Mucosa of descending colon (tissue), 3 donors: Measurements from ENCODE around the gene PQBP1. TPM values are rescaled to one million over a fixed set of nuclear protein-coding genes. Genes with fewer than 3 reads are reported as not detected.

Source experiments
- ATAC-seq: fragments of 200-7000 bp; cut with Tn5 transposase; one replicate; pipeline ENCODE4 v1.9.1; 2020; ENCODE audit warnings: mild to moderate bottlenecking, moderate library complexity
- DNase-seq, 3 donors: peaks; one replicate each; pipeline ENCODE4 v3.0.0-alpha.2; 2020
- H3K36me3 ChIP-seq: fragments of 200-600 bp; one replicate; pipeline ENCODE4 v1.8.0; 2021; ENCODE audit warnings: low read depth, mild to moderate bottlenecking
- H3K4me1 ChIP-seq: fragments of 200-600 bp; one replicate; pipeline ENCODE4 v1.8.0; 2021; ENCODE audit warnings: low read depth, mild to moderate bottlenecking
- H3K4me3 ChIP-seq: fragments of 200-600 bp; one replicate; pipeline ENCODE4 v1.8.0; 2021; ENCODE audit warnings: mild to moderate bottlenecking
- H3K9me3 ChIP-seq: fragments of 200-600 bp; one replicate; pipeline ENCODE4 v1.8.0; 2021; ENCODE audit warnings: mild to moderate bottlenecking
- CTCF ChIP-seq: fragments of 200-600 bp; IDR thresholded peaks from one replicate; pipeline ENCODE4 v1.8.0; 2022; ENCODE audit warnings: antibody characterized with exemption, mild to moderate bottlenecking
- intact Hi-C, 2 donors: fragments of 100-400 bp; cut with DNase I in 1 of 2; cut with micrococcal nuclease in 1 of 2; formaldehyde crosslinking; loops; one replicate each; pipeline versions ENCODE4 v1.11.0 to v1.11.1; 2022; cut with DNase I, micrococcal nuclease
- total RNA-seq, 3 donors: library from RNA; stranded (reverse); fragmentation: NEBNext Ultra II Directional in 2 of 3; extraction: Animal tissue kit (Norgen Biotek cat#: 25700) in 2 of 3; gene quantifications; one replicate each; pipeline versions ENCODE4 v1.2.1 to v1.2.4, GENCODE V29; 2021 to 2023
- donor health status: DM: no; HTN: no; CAD: no; lungs with moderate emphysema.
- donor health status: DM: no; HTN: no; CAD: no.
- donor health status: DM: no; HTN: yes; CAD: no.

The PQBP1 gene
- total RNA-seq, 3 donors from 2014 or later = 55.5 to 88.8 (median 69.6) TPM

- Histone ChIP-seq H3K4me1 (peaks cover 4% of the 10 kb centered on the region), H3K4me3 (peak overlapping the region; percentile 24), H3K36me3 (no peaks in the 10 kb centered on the region), H3K9me3 (no peaks in the 10 kb centered on the region)
- peak; percentile 20 for TF ChIP-seq CTCF
- intact Hi-C loops = no loop called here
- DNase-seq (peak; percentile 89 to 92 (median 91)), ATAC-seq (peak; percentile 94)
These were observed 6.1 kb upstream of the PQBP1 start for GRCh38 chrX:48891402-48892288.

GRCh38 chrX:48892896-48893295 is 4.8 kb upstream of the PQBP1 start:
- Histone ChIP-seq H3K36me3 (no peaks in the 10 kb centered on the region), H3K9me3 (no peaks in the 10 kb centered on the region), H3K4me3 (no peak overlapping the region), H3K4me1 (peaks cover 4% of the 10 kb centered on the region)
- no peak for DNase-seq
- intact Hi-C loops = no loop called here
- ATAC-seq = no peak
- TF ChIP-seq CTCF = no peak

GRCh38 chrX:48893556-48894348 is 4.0 kb upstream of the PQBP1 start:
- no peak for TF ChIP-seq CTCF
- Histone ChIP-seq H3K4me3 (no peak overlapping the region), H3K36me3 (no peaks in the 10 kb centered on the region), H3K4me1 (peaks cover 5% of the 10 kb centered on the region), H3K9me3 (no peaks in the 10 kb centered on the region)
- ATAC-seq = no peak
- no peak for DNase-seq
- intact Hi-C loops = no loop called here

- Histone ChIP-seq H3K4me3 (no peak overlapping the region), H3K4me1 (peaks cover 7% of the 10 kb centered on the region), H3K9me3 (no peaks in the 10 kb centered on the region), H3K36me3 (no peaks in the 10 kb centered on the region)
- TF ChIP-seq CTCF = no peak
- ATAC-seq (no peak), DNase-seq (no peak)
- intact Hi-C loops = no loop called here
These were observed 2.8 kb upstream of the PQBP1 start for GRCh38 chrX:48894891-48895290.

- Histone ChIP-seq H3K9me3 (no peaks in the 10 kb centered on the region), H3K4me1 (peaks cover 7% of the 10 kb centered on the region), H3K4me3 (no peak overlapping the region), H3K36me3 (no peaks in the 10 kb centered on the region)
- intact Hi-C loops = no loop called here
- DNase-seq (no peak), ATAC-seq (no peak)
- no peak for TF ChIP-seq CTCF
These were observed 1.1 kb upstream of the PQBP1 start for GRCh38 chrX:48896611-48897011.
